Measurements from ENCODE around the gene PSMA7.

DNA sequence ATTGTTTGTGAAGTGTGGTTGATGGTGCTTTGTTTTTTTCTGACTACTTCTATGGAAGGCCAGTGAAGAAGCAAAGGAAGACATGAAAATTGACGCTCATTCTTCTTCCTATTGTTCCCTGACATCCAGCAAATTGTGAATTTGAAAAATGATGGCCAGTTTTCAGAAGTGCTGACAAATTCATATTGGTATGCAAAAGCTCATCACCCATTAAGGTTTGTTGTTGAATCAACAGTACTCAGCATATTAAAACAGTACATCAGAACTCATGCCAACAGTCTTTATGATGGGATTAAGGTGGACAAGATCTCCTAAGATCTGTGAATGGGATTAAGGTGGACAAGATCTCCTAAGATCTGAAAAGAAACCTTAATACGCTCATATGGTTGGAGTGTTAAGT is 38.6 kb upstream of the PSMA7 start:
- TF ChIP-seq CTCF (IDR thresholded peaks at IDR 0.05 in 4 of 5, conservative IDR thresholded peaks at IDR 0.05 in 1 of 5): no peak
- no peak for TF ChIP-seq POLR2A (IDR thresholded peaks at IDR 0.05)

Measured in gastrocnemius medialis (tissue), 4 donors.